WERI-Rb-1 (cell line): ENCODE results near the gene TIGAR.

Source experiments
- DNase-seq: peaks from one replicate; pipeline ENCODE4 v3.0.0-alpha.2; 2020
- H3K27ac ChIP-seq: fragments of 250-450 bp; sonication (Bioruptor Pico); 2 replicates; pipeline ENCODE4 v1.5.1; 2020; ENCODE audit warnings: mild to moderate bottlenecking, moderate library complexity
- H3K27me3 ChIP-seq: fragments of 250-450 bp; sonication (Bioruptor Pico); 2 replicates; pipeline ENCODE4 v1.5.1; 2021; ENCODE audit warnings: mild to moderate bottlenecking, low read depth, moderate library complexity; ENCODE audit not compliant: insufficient read depth, severe bottlenecking
- H3K36me3 ChIP-seq: fragments of 250-450 bp; sonication (Bioruptor Pico); 2 replicates; pipeline ENCODE4 v1.5.1; 2020; ENCODE audit warnings: mild to moderate bottlenecking, moderate library complexity
- H3K4me3 ChIP-seq: 2 replicates; pipeline ENCODE4 v1.5.1; 2011; ENCODE audit warnings: low read depth, mild to moderate bottlenecking, control low read depth, low read length
- H3K9me3 ChIP-seq: fragments of 250-450 bp; sonication (Bioruptor Pico); 2 replicates; pipeline ENCODE4 v1.5.1; 2021; ENCODE audit warnings: mild to moderate bottlenecking, moderate library complexity; ENCODE audit not compliant: severe bottlenecking
- TF ChIP-seq, protein P1 (sequence below): IDR thresholded peaks from 2 replicates; pipeline ENCODE4 v1.5.1; 2011; ENCODE audit warnings: low read depth, mild to moderate bottlenecking, control low read depth, inconsistent platforms, low read length

Gene TIGAR

DNA sequence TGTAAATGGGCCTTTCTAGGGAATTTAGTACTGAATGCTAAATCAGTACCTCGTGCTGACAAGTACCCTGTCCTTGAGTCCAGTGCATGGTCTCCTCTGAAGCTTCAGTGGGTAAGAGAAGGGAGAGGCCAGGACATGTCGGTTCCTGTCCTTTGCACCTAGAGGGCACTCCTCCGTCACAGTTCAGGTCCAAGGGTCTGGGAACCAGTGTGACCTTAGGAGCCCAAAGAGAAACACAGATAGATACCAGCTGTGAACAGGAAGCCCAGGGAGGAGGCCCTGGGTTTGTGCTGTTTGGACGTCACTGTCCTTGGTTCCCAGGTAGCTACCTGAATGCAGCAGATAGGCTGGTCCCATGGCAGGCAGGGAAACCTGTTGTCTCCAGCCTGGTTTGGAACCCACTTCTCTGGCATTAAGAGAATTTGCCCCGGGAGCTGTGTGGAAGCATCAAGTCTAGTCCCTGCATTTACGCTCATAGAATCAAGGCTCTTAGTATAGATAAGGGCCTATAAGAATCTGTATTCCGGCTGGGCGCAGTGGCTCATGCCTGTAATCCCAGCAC, 62.4 kb downstream of the TIGAR start:
- no peak overlapping the region for H3K4me3 ChIP-seq
- H3K27ac ChIP-seq, result no peak overlapping the region
- no peaks in the 10 kb centered on the region for H3K9me3 ChIP-seq
- no peaks in the 10 kb centered on the region for H3K36me3 ChIP-seq
- TF ChIP-seq, protein P1, sequence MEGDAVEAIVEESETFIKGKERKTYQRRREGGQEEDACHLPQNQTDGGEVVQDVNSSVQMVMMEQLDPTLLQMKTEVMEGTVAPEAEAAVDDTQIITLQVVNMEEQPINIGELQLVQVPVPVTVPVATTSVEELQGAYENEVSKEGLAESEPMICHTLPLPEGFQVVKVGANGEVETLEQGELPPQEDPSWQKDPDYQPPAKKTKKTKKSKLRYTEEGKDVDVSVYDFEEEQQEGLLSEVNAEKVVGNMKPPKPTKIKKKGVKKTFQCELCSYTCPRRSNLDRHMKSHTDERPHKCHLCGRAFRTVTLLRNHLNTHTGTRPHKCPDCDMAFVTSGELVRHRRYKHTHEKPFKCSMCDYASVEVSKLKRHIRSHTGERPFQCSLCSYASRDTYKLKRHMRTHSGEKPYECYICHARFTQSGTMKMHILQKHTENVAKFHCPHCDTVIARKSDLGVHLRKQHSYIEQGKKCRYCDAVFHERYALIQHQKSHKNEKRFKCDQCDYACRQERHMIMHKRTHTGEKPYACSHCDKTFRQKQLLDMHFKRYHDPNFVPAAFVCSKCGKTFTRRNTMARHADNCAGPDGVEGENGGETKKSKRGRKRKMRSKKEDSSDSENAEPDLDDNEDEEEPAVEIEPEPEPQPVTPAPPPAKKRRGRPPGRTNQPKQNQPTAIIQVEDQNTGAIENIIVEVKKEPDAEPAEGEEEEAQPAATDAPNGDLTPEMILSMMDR, result peak; percentile 82
- no peaks in the 10 kb centered on the region for H3K27me3 ChIP-seq
- DNase-seq, result peak; percentile 62

DNA sequence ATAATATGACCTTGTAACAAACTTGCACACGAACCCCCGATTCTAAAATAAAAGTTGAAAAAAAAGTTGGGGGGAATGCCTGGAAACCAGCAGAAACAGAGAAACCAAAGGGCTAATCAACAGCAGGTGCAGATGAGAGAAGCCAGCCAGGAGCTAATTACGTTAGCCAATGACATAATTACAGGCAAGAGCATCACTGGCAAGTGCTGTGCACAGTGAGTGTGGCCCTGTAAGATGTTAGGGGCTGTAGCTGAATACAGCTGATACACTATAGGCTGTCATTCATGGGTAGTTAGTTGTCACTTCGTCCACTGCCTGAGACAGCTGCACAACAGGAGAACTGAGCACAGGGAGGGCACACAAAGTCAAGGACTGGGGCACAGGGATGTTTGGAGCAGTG, 65.8 kb downstream of the TIGAR start:
- DNase-seq, result no peak
- Histone ChIP-seq H3K27me3 (no peaks in the 10 kb centered on the region), H3K36me3 (no peaks in the 10 kb centered on the region), H3K4me3 (no peak overlapping the region), H3K9me3 (no peaks in the 10 kb centered on the region), H3K27ac (no peak overlapping the region)
- TF ChIP-seq, protein P1, result no peak

DNA sequence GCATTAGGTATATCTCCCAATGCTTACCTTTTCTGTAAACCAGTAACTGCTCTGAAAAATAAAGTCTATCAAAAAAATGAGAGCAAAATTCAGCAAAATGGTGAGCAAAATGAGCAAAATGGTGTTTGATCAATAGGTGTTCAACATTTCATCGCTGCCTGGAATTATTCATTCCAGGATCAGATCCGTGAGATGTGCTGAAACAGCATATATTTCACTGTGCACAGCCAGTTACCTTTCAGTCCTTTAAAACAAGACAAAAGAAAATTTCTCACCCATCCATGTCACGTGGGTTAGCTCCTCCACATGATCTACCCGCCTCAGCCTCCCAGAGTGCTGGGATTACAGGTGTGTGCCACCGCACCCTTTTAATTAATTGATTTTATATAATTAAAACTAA, 66.6 kb downstream of the TIGAR start:
- H3K36me3 ChIP-seq, result no peaks in the 10 kb centered on the region
- TF ChIP-seq, protein P1, result no peak
- no peaks in the 10 kb centered on the region for H3K27me3 ChIP-seq
- DNase-seq, result no peak
- H3K4me3 ChIP-seq, result no peak overlapping the region
- no peak overlapping the region for H3K27ac ChIP-seq
- H3K9me3 ChIP-seq, result no peaks in the 10 kb centered on the region

DNA sequence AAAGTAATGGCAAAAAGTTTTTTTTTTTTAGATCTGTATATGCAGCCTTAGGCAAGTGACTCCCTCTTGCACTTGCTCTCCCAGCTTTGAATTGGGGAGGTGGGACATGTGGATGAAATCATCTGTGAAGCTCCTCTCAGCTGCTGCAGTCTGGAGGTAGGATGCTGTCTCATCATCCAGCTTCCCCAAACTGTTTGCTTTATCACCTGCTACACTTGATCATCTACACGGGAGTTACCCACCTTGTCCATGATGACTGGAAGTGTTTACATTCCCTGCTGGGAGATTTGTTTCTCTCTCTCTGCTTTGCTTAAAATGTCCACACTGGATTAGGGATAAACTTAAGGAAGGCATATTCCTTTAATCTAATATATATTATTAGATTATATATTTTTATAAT, 67.0 kb downstream of the TIGAR start:
- Histone ChIP-seq H3K27me3 (no peaks in the 10 kb centered on the region), H3K4me3 (no peak overlapping the region), H3K9me3 (no peaks in the 10 kb centered on the region), H3K27ac (no peak overlapping the region), H3K36me3 (no peaks in the 10 kb centered on the region)
- TF ChIP-seq, protein P1, result no peak
- DNase-seq, result no peak

DNA sequence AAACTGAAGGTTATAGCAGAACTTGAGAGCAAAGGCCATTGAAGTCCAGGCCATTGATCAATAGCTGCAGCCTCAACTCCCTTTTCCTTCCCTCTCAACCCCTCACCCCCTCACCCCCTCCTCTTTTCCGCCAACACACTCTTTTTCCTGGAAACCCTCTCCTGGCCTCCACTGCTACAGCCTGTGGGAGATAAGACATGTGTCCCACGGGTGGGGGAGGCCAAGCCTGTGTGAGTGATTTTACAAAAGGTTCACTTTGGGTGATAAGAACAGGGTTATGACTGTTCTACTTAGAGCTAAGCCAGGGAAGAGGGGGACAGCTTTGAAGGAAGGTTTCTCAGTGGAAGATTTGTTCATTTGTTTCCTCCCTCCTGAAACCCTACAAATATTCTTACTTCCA, 67.6 kb downstream of the TIGAR start:
- Histone ChIP-seq H3K27me3 (no peaks in the 10 kb centered on the region), H3K36me3 (no peaks in the 10 kb centered on the region), H3K9me3 (no peaks in the 10 kb centered on the region), H3K27ac (no peak overlapping the region), H3K4me3 (no peak overlapping the region)
- TF ChIP-seq, protein P1, result no peak
- DNase-seq, result no peak

DNA sequence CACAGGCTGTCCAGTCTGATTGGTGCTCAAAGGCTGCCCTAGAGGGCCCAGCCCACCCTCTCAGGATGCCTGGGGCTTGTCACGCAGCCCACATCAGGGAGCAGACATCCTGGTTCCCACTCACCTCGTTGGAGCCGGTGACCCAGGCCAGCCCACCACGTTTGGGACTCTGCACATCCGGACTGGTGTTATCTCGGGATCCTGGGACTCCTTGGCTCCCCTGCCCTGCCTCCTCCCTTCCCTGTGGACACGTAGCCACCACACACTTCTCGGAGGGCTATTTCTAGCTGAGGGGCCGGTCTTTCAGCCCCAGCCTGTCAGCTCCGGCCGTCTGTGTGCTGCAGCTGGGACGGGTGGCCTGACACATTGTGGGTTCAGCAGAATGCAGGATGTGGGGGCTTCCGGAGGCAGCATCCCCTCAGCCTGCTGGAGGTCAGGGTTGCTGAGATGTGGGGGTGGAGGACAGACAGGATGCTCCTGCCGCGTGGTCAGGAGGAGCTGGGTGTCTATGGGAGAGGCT, 71.3 kb downstream of the TIGAR start:
- DNase-seq, result no peak
- Histone ChIP-seq H3K9me3 (no peaks in the 10 kb centered on the region), H3K27me3 (no peaks in the 10 kb centered on the region), H3K36me3 (no peaks in the 10 kb centered on the region), H3K4me3 (no peak overlapping the region), H3K27ac (no peak overlapping the region)
- TF ChIP-seq, protein P1, result no peak
